ENCODE results near the gene HTRA1. TPM values are rescaled to one million over a fixed set of nuclear protein-coding genes. Genes with fewer than 3 reads are reported as not detected.

Gene HTRA1
- total RNA-seq, 1 experiment from 2014 or later: 0.70 TPM

DNA sequence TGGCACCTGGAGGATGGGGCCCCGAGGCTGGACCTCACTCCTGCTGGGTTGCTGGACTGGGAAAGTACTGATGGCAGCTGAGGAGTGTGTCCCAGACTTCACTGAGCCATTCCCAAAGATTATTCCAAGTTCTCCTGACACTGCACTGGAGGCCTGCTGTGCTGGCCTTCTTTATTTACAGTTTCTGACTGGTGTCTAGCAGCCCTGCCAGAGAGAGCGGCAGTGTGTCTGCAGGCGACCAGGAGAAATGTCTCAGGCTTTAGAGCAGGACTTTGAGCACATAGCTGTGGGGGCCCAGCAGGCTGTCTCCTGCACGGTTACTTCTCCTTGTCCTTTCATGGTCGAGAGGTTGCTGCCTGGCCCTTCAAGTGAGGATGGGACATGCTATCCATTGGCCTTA lies 16.1 kb downstream of the HTRA1 start:
- Histone ChIP-seq H3K4me1 (peaks cover 16% of the 10 kb centered on the region; the same call in 1 of the 2 replicates), H3K27me3 (replicated peaks; ENCODE audit: control insufficient read depth, insufficient read depth, low read length) (no peaks in the 10 kb centered on the region; the same call in 1 of the 2 replicates), H3K9me3 (peaks cover 4% of the 10 kb centered on the region; the same call in 1 of the 2 replicates), H3K4me3 (ENCODE audit: low read depth, low read length) (no peak overlapping the region), H3K36me3 (ENCODE audit: control insufficient read depth, insufficient read depth, low read length) (no peaks in the 10 kb centered on the region)
- intact Hi-C loops (cut with micrococcal nuclease; ENCODE audit: unreplicated experiment): no loop called here
- no peak for DNase-seq
- CTCF ChIA-PET: interaction anchor here (1.6 kb wide), 1 partner anchor 198 kb away, joined by 3 read pairs; no protein-coding TSS in a partner anchor
- Mint-ChIP-seq H3K9me3 (ENCODE audit: unreplicated experiment) (peaks cover 10% of the 10 kb centered on the region), H3K27me3 (ENCODE audit: insufficient read depth, unreplicated experiment) (no peaks in the 10 kb centered on the region), H3K36me3 (ENCODE audit: insufficient read depth, unreplicated experiment) (no peaks in the 10 kb centered on the region), H3K4me3 (ENCODE audit: unreplicated experiment) (no peak overlapping the region), H3K27ac (ENCODE audit: unreplicated experiment) (no peak overlapping the region), H3K4me1 (ENCODE audit: low read depth, unreplicated experiment) (peaks cover 10% of the 10 kb centered on the region)
- POLR2A ChIA-PET: no interaction called here
- BruUV-seq (replicated peaks): no TSS peak
- TF ChIP-seq, protein P1, sequence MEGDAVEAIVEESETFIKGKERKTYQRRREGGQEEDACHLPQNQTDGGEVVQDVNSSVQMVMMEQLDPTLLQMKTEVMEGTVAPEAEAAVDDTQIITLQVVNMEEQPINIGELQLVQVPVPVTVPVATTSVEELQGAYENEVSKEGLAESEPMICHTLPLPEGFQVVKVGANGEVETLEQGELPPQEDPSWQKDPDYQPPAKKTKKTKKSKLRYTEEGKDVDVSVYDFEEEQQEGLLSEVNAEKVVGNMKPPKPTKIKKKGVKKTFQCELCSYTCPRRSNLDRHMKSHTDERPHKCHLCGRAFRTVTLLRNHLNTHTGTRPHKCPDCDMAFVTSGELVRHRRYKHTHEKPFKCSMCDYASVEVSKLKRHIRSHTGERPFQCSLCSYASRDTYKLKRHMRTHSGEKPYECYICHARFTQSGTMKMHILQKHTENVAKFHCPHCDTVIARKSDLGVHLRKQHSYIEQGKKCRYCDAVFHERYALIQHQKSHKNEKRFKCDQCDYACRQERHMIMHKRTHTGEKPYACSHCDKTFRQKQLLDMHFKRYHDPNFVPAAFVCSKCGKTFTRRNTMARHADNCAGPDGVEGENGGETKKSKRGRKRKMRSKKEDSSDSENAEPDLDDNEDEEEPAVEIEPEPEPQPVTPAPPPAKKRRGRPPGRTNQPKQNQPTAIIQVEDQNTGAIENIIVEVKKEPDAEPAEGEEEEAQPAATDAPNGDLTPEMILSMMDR (IDR thresholded peaks at IDR 0.05; ENCODE audit: insufficient read depth in 1 of 2, low read depth in 1 of 2, low read length in 1 of 2, severe bottlenecking in 1 of 2, unreplicated experiment in 1 of 2): no peak

DNA sequence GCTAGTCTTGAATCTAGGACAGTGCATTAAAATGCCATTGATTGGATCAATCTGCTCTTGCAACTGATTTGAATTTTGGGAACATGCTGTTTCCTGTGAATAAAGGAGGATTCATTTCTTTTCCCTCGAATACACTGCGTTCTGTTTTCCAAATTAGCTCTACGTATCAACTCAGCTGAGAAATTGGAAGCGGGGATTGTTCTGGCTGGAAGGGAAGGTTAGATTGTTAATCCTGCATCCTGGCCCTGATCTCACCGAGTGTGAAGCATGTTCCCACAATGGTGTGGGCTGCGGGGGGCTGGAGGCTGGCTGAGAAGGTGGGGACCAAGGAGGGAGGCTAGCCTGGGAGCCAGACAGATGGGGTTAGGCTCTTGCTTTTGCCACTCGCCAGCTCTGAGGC lies 17.6 kb downstream of the HTRA1 start:
- intact Hi-C loops (cut with micrococcal nuclease; ENCODE audit: unreplicated experiment): no loop called here
- DNase-seq: no peak
- BruUV-seq (replicated peaks): no TSS peak
- TF ChIP-seq, protein P1 (IDR thresholded peaks at IDR 0.05; ENCODE audit: insufficient read depth in 1 of 2, low read depth in 1 of 2, low read length in 1 of 2, severe bottlenecking in 1 of 2, unreplicated experiment in 1 of 2): no peak
- Mint-ChIP-seq H3K36me3 (ENCODE audit: insufficient read depth, unreplicated experiment) (no peaks in the 10 kb centered on the region), H3K9me3 (ENCODE audit: unreplicated experiment) (peaks cover 10% of the 10 kb centered on the region), H3K4me1 (ENCODE audit: low read depth, unreplicated experiment) (peaks cover 10% of the 10 kb centered on the region), H3K4me3 (ENCODE audit: unreplicated experiment) (no peak overlapping the region), H3K27ac (ENCODE audit: unreplicated experiment) (no peak overlapping the region), H3K27me3 (ENCODE audit: insufficient read depth, unreplicated experiment) (no peaks in the 10 kb centered on the region)
- H3K36me3 ChIP-seq (ENCODE audit: control insufficient read depth, insufficient read depth, low read length): no peaks in the 10 kb centered on the region
- no peak overlapping the region for H3K4me3 ChIP-seq (ENCODE audit: low read depth, low read length)
- peaks cover 16% of the 10 kb centered on the region; the same call in 1 of the 2 replicates for H3K4me1 ChIP-seq
- no peaks in the 10 kb centered on the region; the same call in 1 of the 2 replicates for H3K27me3 ChIP-seq (replicated peaks; ENCODE audit: control insufficient read depth, insufficient read depth, low read length)
- ChIA-PET POLR2A (no interaction called here), CTCF (interaction anchor here (1.6 kb wide), 1 partner anchor 199 kb away, joined by 3 read pairs; no protein-coding TSS in a partner anchor)
- peaks cover 4% of the 10 kb centered on the region; the same call in 1 of the 2 replicates for H3K9me3 ChIP-seq

DNA sequence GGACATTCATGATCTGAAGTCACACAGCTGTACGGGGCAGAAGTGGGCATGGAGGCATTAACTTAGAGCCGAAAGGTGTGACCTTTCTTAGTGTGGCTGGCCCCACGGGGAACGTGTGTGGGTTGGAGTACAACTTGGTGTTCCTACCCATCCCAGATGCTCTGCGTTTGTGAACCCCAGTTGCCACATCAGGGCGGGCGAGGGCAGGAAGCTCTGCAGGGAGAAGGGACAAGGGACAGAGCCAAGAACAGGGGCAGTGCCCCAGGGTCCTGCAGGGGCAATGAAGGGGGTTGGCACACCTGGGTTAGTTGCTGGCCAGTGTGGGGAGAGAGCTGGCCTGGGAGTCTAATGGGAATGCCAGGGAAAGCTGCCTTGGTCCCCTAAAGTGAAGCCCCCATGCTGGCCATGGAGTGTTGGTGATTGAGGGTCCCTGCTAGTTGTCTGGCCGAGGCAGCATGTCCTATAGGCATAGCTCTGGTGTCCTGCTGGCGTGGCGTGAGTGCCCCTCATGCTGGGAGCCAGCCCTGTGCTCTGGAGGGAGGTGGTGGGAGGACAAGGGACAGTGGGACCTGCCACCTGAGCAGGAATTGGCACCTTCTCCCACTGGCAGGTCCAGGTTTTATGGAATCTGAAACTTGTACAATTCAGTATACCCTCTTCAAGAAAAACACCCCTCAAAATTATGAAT lies 18.9 kb downstream of the HTRA1 start:
- Mint-ChIP-seq H3K27ac (ENCODE audit: unreplicated experiment) (no peak overlapping the region), H3K4me3 (ENCODE audit: unreplicated experiment) (no peak overlapping the region), H3K9me3 (ENCODE audit: unreplicated experiment) (peaks cover 10% of the 10 kb centered on the region), H3K27me3 (ENCODE audit: insufficient read depth, unreplicated experiment) (no peaks in the 10 kb centered on the region), H3K4me1 (ENCODE audit: low read depth, unreplicated experiment) (peaks cover 10% of the 10 kb centered on the region), H3K36me3 (ENCODE audit: insufficient read depth, unreplicated experiment) (no peaks in the 10 kb centered on the region)
- intact Hi-C loops (cut with micrococcal nuclease; ENCODE audit: unreplicated experiment): no loop called here
- no peak for DNase-seq
- no peak overlapping the region for H3K4me3 ChIP-seq (ENCODE audit: low read depth, low read length)
- peaks cover 4% of the 10 kb centered on the region; the same call in 1 of the 2 replicates for H3K9me3 ChIP-seq
- CTCF ChIA-PET: interaction anchor here (1.1 kb wide), 1 partner anchor 181 kb away, joined by 3 read pairs; no protein-coding TSS in a partner anchor
- TF ChIP-seq, protein P1 (IDR thresholded peaks at IDR 0.05; ENCODE audit: insufficient read depth in 1 of 2, low read depth in 1 of 2, low read length in 1 of 2, severe bottlenecking in 1 of 2, unreplicated experiment in 1 of 2): no peak
- BruUV-seq (replicated peaks): no TSS peak
- POLR2A ChIA-PET: no interaction called here
- no peaks in the 10 kb centered on the region; the same call in 1 of the 2 replicates for H3K27me3 ChIP-seq (replicated peaks; ENCODE audit: control insufficient read depth, insufficient read depth, low read length)
- peaks cover 13% of the 10 kb centered on the region; the same call in 1 of the 2 replicates for H3K4me1 ChIP-seq
- H3K36me3 ChIP-seq (ENCODE audit: control insufficient read depth, insufficient read depth, low read length): no peaks in the 10 kb centered on the region
